GM23338 (cell line): ENCODE data around the gene TRMT2A. TPM values are rescaled to one million over a fixed set of nuclear protein-coding genes. Genes with fewer than 3 reads are reported as not detected.

Experiments used
- ATAC-seq: fragments of 200-7000 bp; cut with Tn5 transposase; 3 replicates; pipeline ENCODE4 v1.9.1; 2020
- DNase-seq: peaks from one replicate; pipeline ENCODE4 v3.0.0-alpha.2; 2015; ENCODE audit warnings: low spot score
- H2AFZ ChIP-seq: fragments of 200-600 bp; sonication (generic); 2 replicates; pipeline ENCODE4 v1.8.0; 2016; ENCODE audit warnings: antibody characterized with exemption, mild to moderate bottlenecking, moderate library complexity
- H3F3A ChIP-seq: fragments of 200-600 bp; sonication (generic); replicated peaks from 2 replicates; pipeline ENCODE4 v1.8.0; 2017; ENCODE audit warnings: antibody characterized with exemption, mixed run types, low read depth
- H3K27ac ChIP-seq: fragments of 200-600 bp; sonication (generic); 2 replicates; pipeline ENCODE4 v1.6.1; 2016; ENCODE audit warnings: low read depth
- H3K27me3 ChIP-seq: fragments of 200-600 bp; sonication (generic); 2 replicates; pipeline ENCODE4 v1.8.0; 2016; ENCODE audit warnings: mild to moderate bottlenecking, mixed run types, moderate library complexity; ENCODE audit not compliant: insufficient read depth
- H3K36me3 ChIP-seq: fragments of 200-600 bp; sonication (generic); 2 replicates; pipeline ENCODE4 v1.8.0; 2016; ENCODE audit warnings: mild to moderate bottlenecking; ENCODE audit not compliant: insufficient read depth
- H3K4me1 ChIP-seq: fragments of 200-600 bp; sonication (generic); 2 replicates; pipeline ENCODE4 v1.8.0; 2016; ENCODE audit warnings: mild to moderate bottlenecking, moderate library complexity; ENCODE audit not compliant: insufficient read depth
- H3K4me2 ChIP-seq: fragments of 200-600 bp; sonication (generic); 2 replicates; pipeline ENCODE4 v1.7.1; 2017; ENCODE audit warnings: mixed run types
- H3K4me3 ChIP-seq: fragments of 200-600 bp; sonication (generic); 2 replicates; pipeline ENCODE4 v1.6.1; 2016; ENCODE audit warnings: mixed run types
- H3K79me2 ChIP-seq: fragments of 200-600 bp; sonication (generic); replicated peaks from 2 replicates; pipeline ENCODE4 v1.8.0; 2017; ENCODE audit warnings: mild to moderate bottlenecking; ENCODE audit not compliant: insufficient read depth
- H3K9me2 ChIP-seq: fragments of 200-600 bp; sonication (generic); 2 replicates; pipeline ENCODE4 v1.8.0; 2017; ENCODE audit not compliant: insufficient read depth
- H4K20me1 ChIP-seq: fragments of 200-600 bp; sonication (generic); replicated peaks from 2 replicates; pipeline ENCODE4 v1.8.0; 2017; ENCODE audit warnings: mild to moderate bottlenecking; ENCODE audit not compliant: insufficient read depth
- H3K27ac Mint-ChIP-seq: 2 replicates; pipeline ENCODE4 v1.8.0; 2020; ENCODE audit warnings: inconsistent platforms, mild to moderate bottlenecking, moderate library complexity, mixed read lengths
- H3K27me3 Mint-ChIP-seq: 3 replicates; pipeline ENCODE4 v1.8.0; 2022; ENCODE audit warnings: low read depth, mild to moderate bottlenecking, moderate library complexity, mixed read lengths, inconsistent platforms; ENCODE audit not compliant: insufficient read depth, poor library complexity
- H3K36me3 Mint-ChIP-seq: 3 replicates; pipeline ENCODE4 v1.8.0; 2021; ENCODE audit warnings: low read depth, mild to moderate bottlenecking, inconsistent platforms, moderate library complexity, mixed read lengths
- H3K4me1 Mint-ChIP-seq: 3 replicates; pipeline ENCODE4 v1.8.0; 2020; ENCODE audit warnings: mild to moderate bottlenecking, inconsistent platforms, mixed read lengths
- H3K4me3 Mint-ChIP-seq: 3 replicates; pipeline ENCODE4 v1.8.0; 2021; ENCODE audit warnings: moderate library complexity, mild to moderate bottlenecking, inconsistent platforms, mixed read lengths
- H3K9me3 Mint-ChIP-seq: 3 replicates; pipeline ENCODE4 v1.8.0; 2020; ENCODE audit warnings: moderate library complexity, mild to moderate bottlenecking, inconsistent platforms, mixed read lengths
- CREB1 ChIP-seq: fragments of 250-450 bp; sonication (Bioruptor Pico); IDR thresholded peaks from 2 replicates; pipeline ENCODE4 v1.5.0; 2020; ENCODE audit warnings: low read depth, mild to moderate bottlenecking, moderate library complexity
- ETS1 ChIP-seq: IDR thresholded peaks from 2 replicates; pipeline ENCODE4 v1.6.1; 2016; ENCODE audit warnings: antibody characterized with exemption
- EZH2 ChIP-seq: fragments of 200-600 bp; sonication (generic); IDR thresholded peaks from one replicate; pipeline ENCODE4 v1.8.0; 2017; ENCODE audit warnings: antibody characterized with exemption, mild to moderate bottlenecking, low read depth; ENCODE audit not compliant: unreplicated experiment
- EZH2phosphoT487 ChIP-seq: fragments of 200-600 bp; sonication (generic); IDR thresholded peaks from one replicate; pipeline ENCODE4 v1.8.1; 2018; ENCODE audit warnings: antibody characterized with exemption; ENCODE audit not compliant: unreplicated experiment
- NANOG ChIP-seq: IDR thresholded peaks from 2 replicates; pipeline ENCODE4 v1.6.1; 2016; ENCODE audit warnings: antibody characterized with exemption, borderline replicate concordance
- POLR2AphosphoS5 ChIP-seq: IDR thresholded peaks from 2 replicates; pipeline ENCODE4 v1.6.1; 2016; ENCODE audit warnings: antibody characterized with exemption, low read depth
- REST ChIP-seq: IDR thresholded peaks from one replicate; pipeline ENCODE4 v1.6.1; 2018; ENCODE audit warnings: antibody characterized with exemption; ENCODE audit not compliant: unreplicated experiment
- ZNF331 ChIP-seq: fragments of 250-450 bp; sonication (Bioruptor Pico); IDR thresholded peaks from 2 replicates; pipeline ENCODE4 v1.5.0; 2020; ENCODE audit warnings: low read depth, mild to moderate bottlenecking, moderate library complexity
- ZNF462 ChIP-seq: fragments of 250-450 bp; sonication (Bioruptor Pico); IDR thresholded peaks from 2 replicates; pipeline ENCODE4 v1.5.0; 2020; ENCODE audit warnings: mild to moderate bottlenecking, moderate library complexity
- polyA plus RNA-seq: library from polyadenylated mRNA; unstranded; fragments of >200 nt; fragmentation: Nextera tagmentation; extraction: Ambion mirVana; gene quantifications from 2 replicates; pipeline ENCODE4 v1.2.1, GENCODE V29; 2016
- total RNA-seq: library from RNA; depleted of rRNA; stranded (reverse); fragments of >200 nt; shearing (Covaris generic); gene quantifications from 2 replicates; pipeline ENCODE4 v1.2.3, GENCODE V29; 2014

TRMT2A gene
- total and polyA plus RNA-seq, 2 experiments from 2014 or later, result 41.3 to 61.3 TPM

- TF ChIP-seq ETS1 (no peak), NANOG (no peak), CREB1 (no peak), REST (no peak), EZH2phosphoT487 (no peak), POLR2AphosphoS5 (no peak), ZNF331 (CRISPR knock-in tag) (no peak)
Observed at GRCh38 chr22:20116376-20116950, 563 bp downstream of the TRMT2A start (continued).

- H3K36me3 Mint-ChIP-seq, result peaks cover 57% of the 10 kb centered on the region
- TF ChIP-seq EZH2 (no peak), ZNF462 (CRISPR knock-in tag) (no peak), NANOG (no peak), ETS1 (no peak)
Observed at GRCh38 chr22:20115691-20116375, 1.2 kb downstream of the TRMT2A start, which contains the start of gene RANBP1. Gene RANBP1 (plus strand): TSS chr22:20116104. CDS start chr22:20116185, 81 bp downstream.

More at GRCh38 chr22:20115691-20116375, 1.2 kb downstream of the TRMT2A start, which contains the start of gene RANBP1:
- ATAC-seq, result no peak; the same call in 1 of the 3 replicates
- H3K27me3 ChIP-seq, result no peaks in the 10 kb centered on the region
- H3K79me2 ChIP-seq, result peaks cover 48% of the 10 kb centered on the region
- peaks cover 16% of the 10 kb centered on the region for H3K4me1 ChIP-seq
- H3F3A ChIP-seq, result peaks cover 13% of the 10 kb centered on the region
- H3K4me3 Mint-ChIP-seq, result peak within 1 kb of the TSS; percentile 90
- H3K36me3 ChIP-seq, result peaks cover 21% of the 10 kb centered on the region
- peak within 1 kb of the TSS; percentile 74; the same call in 1 of the 2 replicates for H3K27ac ChIP-seq
- DNase-seq, result peak; percentile 21
- peak within 1 kb of the TSS; percentile 98 for H3K4me3 ChIP-seq
- H3K27me3 Mint-ChIP-seq, result peaks cover 37% of the 10 kb centered on the region
- peaks cover 15% of the 10 kb centered on the region for H3K4me1 Mint-ChIP-seq
- H3K4me2 ChIP-seq, result peak within 1 kb of the TSS; percentile 93
- H2AFZ ChIP-seq, result no peak within 1 kb of the TSS
- H3K9me2 ChIP-seq, result no peaks in the 10 kb centered on the region
- peaks cover 18% of the 10 kb centered on the region for H4K20me1 ChIP-seq
- no peaks in the 10 kb centered on the region for H3K9me3 Mint-ChIP-seq
- peak within 1 kb of the TSS; percentile 93 for H3K27ac Mint-ChIP-seq
